ENCODE results near the gene GJA9.

- TF ChIP-seq, protein P1, sequence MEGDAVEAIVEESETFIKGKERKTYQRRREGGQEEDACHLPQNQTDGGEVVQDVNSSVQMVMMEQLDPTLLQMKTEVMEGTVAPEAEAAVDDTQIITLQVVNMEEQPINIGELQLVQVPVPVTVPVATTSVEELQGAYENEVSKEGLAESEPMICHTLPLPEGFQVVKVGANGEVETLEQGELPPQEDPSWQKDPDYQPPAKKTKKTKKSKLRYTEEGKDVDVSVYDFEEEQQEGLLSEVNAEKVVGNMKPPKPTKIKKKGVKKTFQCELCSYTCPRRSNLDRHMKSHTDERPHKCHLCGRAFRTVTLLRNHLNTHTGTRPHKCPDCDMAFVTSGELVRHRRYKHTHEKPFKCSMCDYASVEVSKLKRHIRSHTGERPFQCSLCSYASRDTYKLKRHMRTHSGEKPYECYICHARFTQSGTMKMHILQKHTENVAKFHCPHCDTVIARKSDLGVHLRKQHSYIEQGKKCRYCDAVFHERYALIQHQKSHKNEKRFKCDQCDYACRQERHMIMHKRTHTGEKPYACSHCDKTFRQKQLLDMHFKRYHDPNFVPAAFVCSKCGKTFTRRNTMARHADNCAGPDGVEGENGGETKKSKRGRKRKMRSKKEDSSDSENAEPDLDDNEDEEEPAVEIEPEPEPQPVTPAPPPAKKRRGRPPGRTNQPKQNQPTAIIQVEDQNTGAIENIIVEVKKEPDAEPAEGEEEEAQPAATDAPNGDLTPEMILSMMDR (IDR thresholded peaks at IDR 0.05; ENCODE audit: low read depth, low read length, poor library complexity, severe bottlenecking): no peak
- TF ChIP-seq EZH2phosphoT487 (IDR thresholded peaks at IDR 0.05; ENCODE audit: borderline replicate concordance, low read length): no peak
Measured at GRCh38 chr1:38872401-38873026, 8.9 kb downstream of the GJA9 start.

Measured in DOHH2 (cell line).